HG02763 (cell line): Measurements from ENCODE around the gene SLC2A13.

Experiments
- ATAC-seq: cut with Tn5 transposase; IDR thresholded peaks from one replicate; pipeline ENCODE4 v1.9.1; 2021; ENCODE audit warnings: mild to moderate bottlenecking, moderate library complexity; ENCODE audit not compliant: unreplicated experiment

Gene SLC2A13

GRCh38 chr12:39883411-39883810 lies 222.5 kb downstream of the SLC2A13 start:
- no peak for ATAC-seq

DNA sequence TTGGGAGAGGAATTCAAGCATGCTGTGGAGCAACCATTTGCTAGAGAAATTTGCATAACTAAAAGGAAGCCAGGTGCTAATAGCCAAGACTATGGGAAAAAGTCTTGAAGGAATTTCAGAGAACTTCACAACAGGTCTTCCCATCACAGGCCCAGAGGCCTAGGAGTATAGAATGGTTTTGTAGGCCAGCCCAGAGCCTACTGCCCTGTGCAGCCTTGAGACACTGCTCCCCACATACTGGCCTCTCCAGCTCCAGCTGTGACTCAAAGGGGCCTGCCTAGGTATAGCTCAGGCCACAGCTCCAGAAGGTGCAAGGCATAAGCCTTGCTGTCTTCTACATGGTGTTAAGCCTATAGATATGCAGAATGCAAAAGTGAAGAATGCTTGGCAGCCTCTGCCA lies 227.1 kb downstream of the SLC2A13 start:
- ATAC-seq: no peak

GRCh38 chr12:39875721-39876120 lies 230.2 kb downstream of the SLC2A13 start:
- ATAC-seq: no peak

DNA sequence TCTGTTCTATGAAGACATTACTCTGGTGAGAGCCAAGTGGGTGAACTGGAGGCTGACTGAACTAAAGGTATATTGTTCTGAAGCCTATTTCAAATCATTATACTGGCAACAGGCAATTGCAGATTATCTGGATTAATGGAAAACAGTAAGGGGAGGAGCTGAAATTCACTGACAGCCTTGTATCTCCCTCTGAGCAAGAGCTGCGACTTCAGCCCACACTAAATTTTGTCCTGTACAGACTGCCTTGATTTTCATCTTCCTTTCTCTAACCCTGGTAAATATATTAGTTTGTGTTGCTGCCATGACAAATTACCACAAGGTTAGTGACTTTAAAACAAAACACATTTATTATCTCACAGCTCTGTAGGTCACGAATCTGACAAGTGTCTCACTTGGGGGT lies 231.1 kb downstream of the SLC2A13 start:
- ATAC-seq: no peak

GRCh38 chr12:39873065-39873464 lies 232.8 kb downstream of the SLC2A13 start:
- ATAC-seq: no peak

DNA sequence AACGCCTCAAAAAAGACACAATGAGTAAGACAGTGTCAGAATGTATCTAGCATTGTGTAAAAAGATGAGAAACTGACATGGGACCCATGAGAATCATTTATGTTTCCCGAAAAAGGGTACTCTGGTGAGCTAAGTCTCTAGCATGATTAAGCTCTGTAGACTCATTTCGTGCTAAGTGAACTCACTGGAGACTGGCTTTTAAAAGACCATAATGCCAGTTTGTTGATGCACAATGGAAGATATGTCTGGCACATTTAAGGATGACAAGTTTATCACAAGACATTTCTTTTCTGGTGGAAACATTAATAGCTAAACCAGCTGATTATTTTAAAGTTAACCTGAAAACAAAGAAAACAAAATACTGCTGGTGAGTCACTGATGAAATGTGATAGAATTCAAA lies 233.5 kb downstream of the SLC2A13 start:
- ATAC-seq: no peak

- no peak for ATAC-seq
Observed at GRCh38 chr12:39868328-39868725, 237.6 kb downstream of the SLC2A13 start.

- ATAC-seq: no peak
Observed at GRCh38 chr12:39867631-39868327, 238.1 kb downstream of the SLC2A13 start.

- no peak for ATAC-seq
Observed at GRCh38 chr12:39866135-39866534, 239.7 kb downstream of the SLC2A13 start.

DNA sequence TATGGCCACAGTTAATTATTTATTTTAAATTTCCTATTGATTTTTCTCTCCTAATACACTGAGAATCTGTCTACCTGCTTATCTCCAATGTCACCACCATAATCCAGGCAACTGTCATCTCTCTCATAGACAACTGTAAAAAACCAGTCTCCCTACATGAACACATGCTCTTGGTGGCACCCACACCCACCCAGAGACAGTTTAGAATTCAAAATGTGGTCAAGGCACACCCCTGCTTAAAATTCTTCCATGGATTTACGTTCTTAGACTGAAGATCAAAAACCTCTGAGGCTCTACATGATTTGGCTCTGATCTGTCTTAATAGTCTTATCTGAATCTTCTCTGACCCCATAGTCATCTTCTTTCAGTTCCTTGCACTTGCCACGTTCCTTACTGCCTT lies 245.2 kb downstream of the SLC2A13 start:
- no peak for ATAC-seq

DNA sequence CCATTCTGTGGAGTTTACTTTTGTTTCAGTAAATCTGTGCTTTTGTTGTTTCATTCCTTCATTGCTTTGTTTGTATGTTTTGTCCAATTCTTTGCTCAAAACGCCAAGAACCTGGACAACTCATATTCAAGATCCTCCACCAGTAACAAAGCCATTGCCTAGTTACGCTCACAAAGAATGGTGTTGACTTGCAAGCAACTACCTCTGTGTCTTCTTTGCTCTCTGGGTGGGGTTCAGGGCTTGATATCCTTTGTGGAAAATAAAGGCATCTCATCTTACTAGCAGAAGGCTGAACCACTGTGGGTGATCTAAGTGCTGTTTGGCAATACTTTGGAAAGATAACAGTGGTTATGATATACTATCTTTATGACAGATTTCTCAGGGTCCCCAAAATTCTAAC lies 252.9 kb downstream of the SLC2A13 start:
- no peak for ATAC-seq

GRCh38 chr12:39852346-39852745 lies 253.5 kb downstream of the SLC2A13 start:
- no peak for ATAC-seq

GRCh38 chr12:39848218-39848617 lies 257.7 kb downstream of the SLC2A13 start:
- ATAC-seq: peak; percentile 52

DNA sequence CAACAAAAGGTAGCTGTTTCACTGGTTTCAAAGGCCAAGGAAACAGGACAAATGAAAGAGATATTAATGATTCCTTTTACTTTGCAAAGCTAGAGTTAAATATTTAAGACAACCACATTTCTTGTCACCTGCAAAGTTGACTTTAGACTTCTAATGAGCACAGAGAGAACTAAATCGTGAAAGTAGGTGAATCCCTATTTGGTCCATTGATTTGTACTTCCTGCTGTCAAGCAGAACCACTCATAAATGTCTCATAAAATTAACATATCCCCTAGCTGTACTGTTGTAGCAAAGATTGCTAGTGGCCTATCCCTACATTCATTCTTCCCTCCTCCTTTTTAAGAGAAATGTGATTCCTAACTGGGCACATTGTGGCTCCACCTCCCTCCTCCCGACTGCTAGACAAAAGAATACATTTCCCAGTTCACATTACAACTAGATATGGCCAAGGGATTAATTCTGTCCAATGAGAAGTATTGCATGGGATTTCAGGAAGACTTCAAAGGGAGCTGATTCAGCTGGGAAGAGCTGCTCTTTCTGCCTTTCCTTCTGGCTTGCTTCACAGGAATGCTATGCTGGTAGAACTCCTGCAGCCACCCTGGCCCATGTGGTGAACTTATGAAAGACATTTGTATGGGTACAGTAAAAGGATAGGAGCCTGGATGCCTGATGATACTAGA lies 258.8 kb downstream of the SLC2A13 start:
- no peak for ATAC-seq

GRCh38 chr12:39846304-39846703 lies 259.6 kb downstream of the SLC2A13 start:
- ATAC-seq: no peak

- no peak for ATAC-seq
Observed at GRCh38 chr12:39840422-39840821, 265.5 kb downstream of the SLC2A13 start.

- no peak for ATAC-seq
Observed at GRCh38 chr12:39839072-39839471, 266.8 kb downstream of the SLC2A13 start.

DNA sequence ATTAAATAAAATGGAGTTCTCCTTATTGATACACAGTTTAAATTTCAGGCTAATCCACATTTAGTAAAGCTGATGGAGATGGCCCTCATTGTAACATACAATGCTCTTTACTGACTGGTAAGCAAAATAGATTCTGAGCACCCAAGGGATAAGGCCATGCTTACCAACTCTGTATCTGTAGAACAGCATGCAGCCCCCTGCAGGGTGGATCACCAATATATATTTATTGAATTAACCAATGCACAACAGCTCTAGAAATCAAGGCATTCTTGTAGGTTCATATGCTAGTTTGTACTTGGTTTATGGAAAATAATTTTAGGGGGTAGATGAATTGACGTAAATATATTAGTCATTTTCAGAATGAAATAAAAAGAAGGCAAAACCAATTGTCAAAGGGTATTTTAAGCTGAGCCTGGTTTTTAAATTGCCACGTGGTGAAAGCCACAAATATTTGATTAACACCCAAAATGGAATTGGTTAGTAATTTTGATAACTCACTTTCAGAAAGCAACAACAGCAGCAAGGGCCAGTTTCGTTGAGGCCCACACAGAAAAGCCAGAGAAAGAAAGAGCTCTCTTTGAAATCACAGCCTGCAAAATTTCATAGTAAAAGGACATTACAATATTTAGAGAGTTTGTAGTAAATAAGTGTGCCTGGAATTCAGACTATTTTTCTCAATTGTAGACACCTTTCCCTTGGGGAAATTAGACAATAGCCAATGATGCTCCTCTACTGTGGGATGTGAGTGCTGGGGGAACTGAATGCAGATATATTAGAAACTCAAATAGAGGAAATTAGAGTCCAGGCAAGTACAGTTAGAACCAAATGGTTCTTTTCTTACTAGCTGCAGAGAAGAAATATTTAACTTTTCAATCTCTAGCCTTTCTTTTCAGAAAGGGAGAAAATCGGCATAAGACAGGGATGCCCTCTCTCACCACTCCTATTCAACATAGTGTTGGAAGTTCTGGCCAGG lies 270.1 kb downstream of the SLC2A13 start:
- ATAC-seq: peak; percentile 64

DNA sequence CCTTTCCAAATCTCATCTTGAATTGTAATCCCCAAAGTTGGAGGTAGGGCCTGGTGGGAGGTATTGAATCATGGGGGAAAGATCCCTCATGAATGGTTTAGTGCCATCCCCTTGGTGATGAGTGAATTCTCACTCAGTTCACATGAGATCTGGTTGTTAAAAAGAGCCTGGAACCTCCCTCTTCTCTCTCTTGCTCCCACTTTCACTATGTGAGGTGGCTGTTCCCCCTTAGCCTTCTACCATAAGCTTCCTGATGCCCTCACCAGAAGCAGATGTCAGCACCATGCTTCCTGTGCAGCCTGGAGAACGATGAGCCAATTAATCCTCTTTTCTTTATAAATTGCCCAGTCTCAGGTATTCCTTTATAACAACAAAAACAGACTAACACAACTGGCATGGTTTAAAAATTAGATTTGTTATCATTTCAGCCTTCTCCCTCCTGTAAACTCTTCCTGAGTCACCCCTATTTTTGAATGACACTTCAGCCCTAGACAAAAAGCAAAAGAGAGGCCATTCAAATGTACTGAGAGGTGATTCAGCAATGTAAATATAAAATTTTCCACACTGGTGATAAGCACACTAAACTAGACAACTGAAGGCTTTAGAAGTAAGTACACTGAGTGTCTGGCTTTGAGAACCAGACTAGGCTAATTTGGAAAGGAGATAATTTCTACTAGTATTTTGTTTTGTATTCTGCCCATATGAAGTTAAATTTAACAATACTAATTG lies 274.1 kb downstream of the SLC2A13 start:
- ATAC-seq: no peak

DNA sequence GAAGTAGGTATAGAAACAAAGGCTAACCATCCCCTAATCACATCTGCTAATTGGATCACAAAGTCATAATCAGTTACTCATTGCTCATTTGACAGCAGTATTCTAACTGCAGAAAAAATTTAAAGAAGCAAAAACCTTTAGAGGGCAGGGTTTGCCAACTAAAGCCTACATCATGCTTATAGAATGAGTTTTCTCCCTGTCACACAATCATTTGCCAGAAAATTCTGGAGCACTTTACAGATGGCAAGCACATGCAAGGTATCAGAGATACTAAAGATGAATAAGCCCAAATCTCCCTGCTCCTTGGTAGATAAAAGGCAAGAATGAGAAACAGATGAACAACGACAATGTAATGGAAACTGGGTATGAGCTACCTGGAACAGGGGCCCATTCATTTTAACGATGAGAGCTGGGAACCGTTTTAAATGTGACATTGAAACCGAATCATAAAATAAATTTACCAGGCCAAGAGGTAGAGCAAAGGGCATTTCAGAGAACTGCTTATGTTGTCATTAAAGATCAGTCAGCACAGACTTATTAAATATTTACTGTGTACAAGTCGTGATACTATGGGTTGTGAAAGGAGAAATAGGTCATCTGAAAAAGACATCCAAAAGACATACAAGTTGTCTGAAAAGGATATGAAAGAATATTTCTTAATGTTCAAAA lies 274.9 kb downstream of the SLC2A13 start:
- no peak for ATAC-seq
